T-helper 2 cell (primary cell): ENCODE data around the gene RAP1GAP2.
"Not testable (repeated sequence)": the region's sequence is repeated elsewhere in the genome, so short reads cannot be mapped to it uniquely, and the experiment has no call there.

Experiments used
- DNase-seq, 5 experiments: peaks; one replicate each; pipeline versions ENCODE4 v3.0.0 to v3.0.0-alpha.2; 2012 to 2022
- total RNA-seq, 2 donors: gene quantifications; one replicate each; lab custom pipeline; 2026; lab: John Stamatoyannopoulos, UW

The RAP1GAP2 gene
- 91.2 to 136 reads per million in 2 donors for total RNA-seq

- peak; percentile 46 to 89 (median 71) for DNase-seq
Observed at GRCh38 chr17:2796164-2797125, at the start of gene RAP1GAP2. Gene RAP1GAP2 (plus strand): TSS chr17:2796438. CDS start chr17:2796528, 90 bp downstream.

- DNase-seq: no peak
Observed at GRCh38 chr17:2749058-2749783, 47.0 kb upstream of the RAP1GAP2 start, which contains the start of gene CCDC92B. Gene CCDC92B (minus strand): TSS chr17:2749652. CDS start chr17:2735145, 14,507 bp downstream.

- DNase-seq: peak; percentile 48 to 70 (median 57)
Observed at GRCh38 chr17:2749784-2750181, 46.5 kb upstream of the RAP1GAP2 start.

GRCh38 chr17:2750721-2751120 is 45.5 kb upstream of the RAP1GAP2 start:
- DNase-seq: no peak

GRCh38 chr17:2751491-2751890 is 44.7 kb upstream of the RAP1GAP2 start:
- DNase-seq: no peak

- no peak for DNase-seq
Observed at GRCh38 chr17:2755891-2756724, 40.1 kb upstream of the RAP1GAP2 start.

GRCh38 chr17:2758870-2759269 is 37.4 kb upstream of the RAP1GAP2 start:
- no peak for DNase-seq

- no peak for DNase-seq
Observed at GRCh38 chr17:2770129-2770528, 26.1 kb upstream of the RAP1GAP2 start.

- no peak for DNase-seq
Observed at GRCh38 chr17:2775206-2775605, 21.0 kb upstream of the RAP1GAP2 start.

- DNase-seq: no peak
Observed at GRCh38 chr17:2776589-2777241, 19.5 kb upstream of the RAP1GAP2 start.

- no peak for DNase-seq
Observed at GRCh38 chr17:2777242-2777867, 18.9 kb upstream of the RAP1GAP2 start.

- no peak for DNase-seq
Observed at GRCh38 chr17:2778489-2778888, 17.7 kb upstream of the RAP1GAP2 start.

- DNase-seq: no peak
Observed at GRCh38 chr17:2779545-2779944, 16.7 kb upstream of the RAP1GAP2 start.

- DNase-seq: no peak
Observed at GRCh38 chr17:2780256-2780655, 16.0 kb upstream of the RAP1GAP2 start.

- DNase-seq: no peak
Observed at GRCh38 chr17:2780931-2781454, 15.2 kb upstream of the RAP1GAP2 start.

- DNase-seq: not testable (repeated sequence)
Observed at GRCh38 chr17:2781598-2781997, 14.6 kb upstream of the RAP1GAP2 start.

GRCh38 chr17:2782055-2782454 is 14.2 kb upstream of the RAP1GAP2 start:
- no peak for DNase-seq

GRCh38 chr17:2783310-2784030 is 12.8 kb upstream of the RAP1GAP2 start:
- no peak for DNase-seq

GRCh38 chr17:2784864-2785263 is 11.4 kb upstream of the RAP1GAP2 start:
- DNase-seq: no peak

- not testable (repeated sequence) for DNase-seq
Observed at GRCh38 chr17:2785376-2785775, 10.9 kb upstream of the RAP1GAP2 start.
